A549 (cell line): ENCODE data around the gene BZW1.

Experiments used
- CEBPB ChIP-seq, 2 experiments: fragments of >200 bp in 1 of 2; sonication (Bioruptor Twin) in 1 of 2; formaldehyde crosslinking in 1 of 2; IDR thresholded peaks; 2 replicates each; pipeline ENCODE4 v1.6.1; 2012 to 2016
- EP300 ChIP-seq, 2 experiments: fragments of >200 bp; sonication (Bioruptor Twin); formaldehyde crosslinking; IDR thresholded peaks; 2 replicates in 1 of 2; 3 replicates in 1 of 2; pipeline ENCODE4 v1.6.1; 2016 to 2017
- KDM1A ChIP-seq: fragments of 200-600 bp; sonication (generic); IDR thresholded peaks from 2 replicates; pipeline ENCODE4 v1.6.1; 2016; ENCODE audit warnings: low read depth, mild to moderate bottlenecking
- POLR2A ChIP-seq: IDR thresholded peaks from 2 replicates; pipeline ENCODE4 v1.6.1; 2012; ENCODE audit warnings: mild to moderate bottlenecking, low read length
- SMC3 ChIP-seq: fragments of >200 bp; sonication (Bioruptor Twin); formaldehyde crosslinking; IDR thresholded peaks from 3 replicates; pipeline ENCODE4 v1.6.1; 2018; ENCODE audit warnings: inconsistent platforms
- SREBF2 ChIP-seq: fragments of 450-650 bp; IDR thresholded peaks from 2 replicates; pipeline ENCODE4 v1.6.1; 2014; ENCODE audit warnings: mild to moderate bottlenecking, moderate library complexity
- TF ChIP-seq, protein P1 (sequence below): fragments of >200 bp; sonication (Bioruptor Twin); formaldehyde crosslinking; IDR thresholded peaks from 3 replicates; pipeline ENCODE4 v1.5.1; 2016
- TF ChIP-seq, protein P2 (sequence below): fragments of 200-600 bp; sonication (generic); IDR thresholded peaks from 2 replicates; pipeline ENCODE4 v1.6.1; 2016; ENCODE audit warnings: antibody characterized with exemption, mild to moderate bottlenecking, moderate library complexity

DNA sequence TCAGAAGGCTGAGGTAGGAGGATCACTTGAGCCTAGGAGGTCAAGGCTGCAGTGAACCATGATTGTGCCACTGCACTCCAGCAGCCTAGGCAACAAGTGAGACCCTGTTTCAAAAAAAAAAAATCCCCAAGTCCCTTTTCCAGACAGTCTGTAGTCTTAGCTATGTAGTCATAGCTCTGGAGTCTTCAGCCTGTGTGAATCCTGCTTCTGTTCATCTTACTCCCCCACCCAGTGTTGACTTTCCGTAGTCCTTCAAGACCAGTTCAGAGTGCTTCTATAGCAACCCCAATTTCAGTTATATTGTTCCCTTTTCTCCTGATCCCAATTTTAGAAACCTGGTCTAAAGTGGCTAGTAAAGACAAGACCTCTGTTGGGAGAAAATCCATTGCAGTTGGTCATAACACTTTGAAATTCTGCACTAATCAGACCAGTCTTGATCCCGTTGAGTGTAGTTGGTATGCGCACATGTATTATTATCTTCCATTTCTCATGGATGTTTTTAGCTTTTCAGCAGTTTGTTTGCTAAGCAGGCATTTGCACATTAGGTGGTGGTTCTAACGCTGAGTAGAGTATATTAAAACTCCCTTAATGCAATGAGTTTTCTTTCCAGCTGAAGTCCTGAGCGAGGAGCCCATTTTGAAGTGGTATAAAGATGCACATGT lies 9.0 kb downstream of the BZW1 start:
- TF ChIP-seq, protein P1, sequence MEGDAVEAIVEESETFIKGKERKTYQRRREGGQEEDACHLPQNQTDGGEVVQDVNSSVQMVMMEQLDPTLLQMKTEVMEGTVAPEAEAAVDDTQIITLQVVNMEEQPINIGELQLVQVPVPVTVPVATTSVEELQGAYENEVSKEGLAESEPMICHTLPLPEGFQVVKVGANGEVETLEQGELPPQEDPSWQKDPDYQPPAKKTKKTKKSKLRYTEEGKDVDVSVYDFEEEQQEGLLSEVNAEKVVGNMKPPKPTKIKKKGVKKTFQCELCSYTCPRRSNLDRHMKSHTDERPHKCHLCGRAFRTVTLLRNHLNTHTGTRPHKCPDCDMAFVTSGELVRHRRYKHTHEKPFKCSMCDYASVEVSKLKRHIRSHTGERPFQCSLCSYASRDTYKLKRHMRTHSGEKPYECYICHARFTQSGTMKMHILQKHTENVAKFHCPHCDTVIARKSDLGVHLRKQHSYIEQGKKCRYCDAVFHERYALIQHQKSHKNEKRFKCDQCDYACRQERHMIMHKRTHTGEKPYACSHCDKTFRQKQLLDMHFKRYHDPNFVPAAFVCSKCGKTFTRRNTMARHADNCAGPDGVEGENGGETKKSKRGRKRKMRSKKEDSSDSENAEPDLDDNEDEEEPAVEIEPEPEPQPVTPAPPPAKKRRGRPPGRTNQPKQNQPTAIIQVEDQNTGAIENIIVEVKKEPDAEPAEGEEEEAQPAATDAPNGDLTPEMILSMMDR: no peak
- TF ChIP-seq KDM1A: no peak
- TF ChIP-seq SMC3: no peak
- no peak for TF ChIP-seq CEBPB (IDR thresholded peaks at IDR 0.05)
- TF ChIP-seq, protein P2, sequence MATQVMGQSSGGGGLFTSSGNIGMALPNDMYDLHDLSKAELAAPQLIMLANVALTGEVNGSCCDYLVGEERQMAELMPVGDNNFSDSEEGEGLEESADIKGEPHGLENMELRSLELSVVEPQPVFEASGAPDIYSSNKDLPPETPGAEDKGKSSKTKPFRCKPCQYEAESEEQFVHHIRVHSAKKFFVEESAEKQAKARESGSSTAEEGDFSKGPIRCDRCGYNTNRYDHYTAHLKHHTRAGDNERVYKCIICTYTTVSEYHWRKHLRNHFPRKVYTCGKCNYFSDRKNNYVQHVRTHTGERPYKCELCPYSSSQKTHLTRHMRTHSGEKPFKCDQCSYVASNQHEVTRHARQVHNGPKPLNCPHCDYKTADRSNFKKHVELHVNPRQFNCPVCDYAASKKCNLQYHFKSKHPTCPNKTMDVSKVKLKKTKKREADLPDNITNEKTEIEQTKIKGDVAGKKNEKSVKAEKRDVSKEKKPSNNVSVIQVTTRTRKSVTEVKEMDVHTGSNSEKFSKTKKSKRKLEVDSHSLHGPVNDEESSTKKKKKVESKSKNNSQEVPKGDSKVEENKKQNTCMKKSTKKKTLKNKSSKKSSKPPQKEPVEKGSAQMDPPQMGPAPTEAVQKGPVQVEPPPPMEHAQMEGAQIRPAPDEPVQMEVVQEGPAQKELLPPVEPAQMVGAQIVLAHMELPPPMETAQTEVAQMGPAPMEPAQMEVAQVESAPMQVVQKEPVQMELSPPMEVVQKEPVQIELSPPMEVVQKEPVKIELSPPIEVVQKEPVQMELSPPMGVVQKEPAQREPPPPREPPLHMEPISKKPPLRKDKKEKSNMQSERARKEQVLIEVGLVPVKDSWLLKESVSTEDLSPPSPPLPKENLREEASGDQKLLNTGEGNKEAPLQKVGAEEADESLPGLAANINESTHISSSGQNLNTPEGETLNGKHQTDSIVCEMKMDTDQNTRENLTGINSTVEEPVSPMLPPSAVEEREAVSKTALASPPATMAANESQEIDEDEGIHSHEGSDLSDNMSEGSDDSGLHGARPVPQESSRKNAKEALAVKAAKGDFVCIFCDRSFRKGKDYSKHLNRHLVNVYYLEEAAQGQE: no peak; the same call in 1 of the 2 replicates
- TF ChIP-seq SREBF2: no peak
- no peak for TF ChIP-seq EP300 (IDR thresholded peaks at IDR 0.05)
- no peak for TF ChIP-seq POLR2A
